Measurements from ENCODE around the gene GAMT. TPM values are rescaled to one million over a fixed set of nuclear protein-coding genes. Genes with fewer than 3 reads are reported as not detected.

Gene GAMT
- total and polyA plus RNA-seq, 2 of the 13 experiments (the other 11 are each of a cell fraction or from before 2014, with no cell fraction given): 115 to 124 TPM

- TF ChIP-seq ZNF687 (CRISPR knock-in tag; IDR thresholded peaks at IDR 0.05) (peak; percentile 93), EHMT2 (IDR thresholded peaks at IDR 0.05; ENCODE audit: borderline replicate concordance, low read depth, low read length) (no peak), SIX1 (CRISPR knock-in tag; IDR thresholded peaks at IDR 0.05; ENCODE audit: borderline replicate concordance) (no peak), ZFP91 (CRISPR knock-in tag; IDR thresholded peaks at IDR 0.05; ENCODE audit: borderline replicate concordance) (peak; percentile 70), ZNF788 (CRISPR knock-in tag; IDR thresholded peaks at IDR 0.05; ENCODE audit: borderline replicate concordance) (peak; percentile 89), MYC (CRISPR knock-in tag; IDR thresholded peaks at IDR 0.05; ENCODE audit: borderline replicate concordance) (peak; percentile 73; the same call in 1 of the 2 replicates), NBN (conservative IDR thresholded peaks at IDR 0.05) (no peak), DZIP1 (CRISPR knock-in tag; IDR thresholded peaks at IDR 0.05) (0 out of 2 replicates have a peak, but pooled peaks have one; percentile 44), ZNF546 (CRISPR knock-in tag; conservative IDR thresholded peaks at IDR 0.05) (0 out of 2 replicates have a peak, but pooled peaks have one; percentile 39), RFXAP (CRISPR knock-in tag; IDR thresholded peaks at IDR 0.05; ENCODE audit: borderline replicate concordance) (no peak), ZBTB33 (CRISPR knock-in tag; IDR thresholded peaks at IDR 0.05) (peak; percentile 97), MAX (IDR thresholded peaks at IDR 0.05) (peak; percentile 91), GABPB1 (CRISPR knock-in tag; IDR thresholded peaks at IDR 0.05) (peak; percentile 89), SALL1 (CRISPR knock-in tag; IDR thresholded peaks at IDR 0.05) (peak; percentile 85), ZNF766 (CRISPR knock-in tag; IDR thresholded peaks at IDR 0.05; ENCODE audit: borderline replicate concordance) (no peak), ZNF761 (CRISPR knock-in tag; conservative IDR thresholded peaks at IDR 0.05) (0 out of 2 replicates have a peak, but pooled peaks have one; percentile 28)
Measured at GRCh38 chr19:1424192-1424955, 23.0 kb upstream of the GAMT start (continued).

Measured in HepG2 (cell line).